Fibroblast of skin of right biceps (primary cell): ENCODE data around the gene L1TD1.
"Not testable (repeated sequence)": the region's sequence is repeated elsewhere in the genome, so short reads cannot be mapped to it uniquely, and the experiment has no call there.

Experiments used
- DNase-seq: peaks from one replicate; pipeline ENCODE4 v3.0.0-alpha.2; 2013

The L1TD1 gene, protein sequence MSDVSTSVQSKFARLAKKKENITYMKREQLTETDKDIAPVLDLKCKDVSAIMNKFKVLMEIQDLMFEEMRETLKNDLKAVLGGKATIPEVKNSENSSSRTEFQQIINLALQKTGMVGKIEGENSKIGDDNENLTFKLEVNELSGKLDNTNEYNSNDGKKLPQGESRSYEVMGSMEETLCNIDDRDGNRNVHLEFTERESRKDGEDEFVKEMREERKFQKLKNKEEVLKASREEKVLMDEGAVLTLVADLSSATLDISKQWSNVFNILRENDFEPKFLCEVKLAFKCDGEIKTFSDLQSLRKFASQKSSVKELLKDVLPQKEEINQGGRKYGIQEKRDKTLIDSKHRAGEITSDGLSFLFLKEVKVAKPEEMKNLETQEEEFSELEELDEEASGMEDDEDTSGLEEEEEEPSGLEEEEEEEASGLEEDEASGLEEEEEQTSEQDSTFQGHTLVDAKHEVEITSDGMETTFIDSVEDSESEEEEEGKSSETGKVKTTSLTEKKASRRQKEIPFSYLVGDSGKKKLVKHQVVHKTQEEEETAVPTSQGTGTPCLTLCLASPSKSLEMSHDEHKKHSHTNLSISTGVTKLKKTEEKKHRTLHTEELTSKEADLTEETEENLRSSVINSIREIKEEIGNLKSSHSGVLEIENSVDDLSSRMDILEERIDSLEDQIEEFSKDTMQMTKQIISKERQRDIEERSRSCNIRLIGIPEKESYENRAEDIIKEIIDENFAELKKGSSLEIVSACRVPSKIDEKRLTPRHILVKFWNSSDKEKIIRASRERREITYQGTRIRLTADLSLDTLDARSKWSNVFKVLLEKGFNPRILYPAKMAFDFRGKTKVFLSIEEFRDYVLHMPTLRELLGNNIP

DNA sequence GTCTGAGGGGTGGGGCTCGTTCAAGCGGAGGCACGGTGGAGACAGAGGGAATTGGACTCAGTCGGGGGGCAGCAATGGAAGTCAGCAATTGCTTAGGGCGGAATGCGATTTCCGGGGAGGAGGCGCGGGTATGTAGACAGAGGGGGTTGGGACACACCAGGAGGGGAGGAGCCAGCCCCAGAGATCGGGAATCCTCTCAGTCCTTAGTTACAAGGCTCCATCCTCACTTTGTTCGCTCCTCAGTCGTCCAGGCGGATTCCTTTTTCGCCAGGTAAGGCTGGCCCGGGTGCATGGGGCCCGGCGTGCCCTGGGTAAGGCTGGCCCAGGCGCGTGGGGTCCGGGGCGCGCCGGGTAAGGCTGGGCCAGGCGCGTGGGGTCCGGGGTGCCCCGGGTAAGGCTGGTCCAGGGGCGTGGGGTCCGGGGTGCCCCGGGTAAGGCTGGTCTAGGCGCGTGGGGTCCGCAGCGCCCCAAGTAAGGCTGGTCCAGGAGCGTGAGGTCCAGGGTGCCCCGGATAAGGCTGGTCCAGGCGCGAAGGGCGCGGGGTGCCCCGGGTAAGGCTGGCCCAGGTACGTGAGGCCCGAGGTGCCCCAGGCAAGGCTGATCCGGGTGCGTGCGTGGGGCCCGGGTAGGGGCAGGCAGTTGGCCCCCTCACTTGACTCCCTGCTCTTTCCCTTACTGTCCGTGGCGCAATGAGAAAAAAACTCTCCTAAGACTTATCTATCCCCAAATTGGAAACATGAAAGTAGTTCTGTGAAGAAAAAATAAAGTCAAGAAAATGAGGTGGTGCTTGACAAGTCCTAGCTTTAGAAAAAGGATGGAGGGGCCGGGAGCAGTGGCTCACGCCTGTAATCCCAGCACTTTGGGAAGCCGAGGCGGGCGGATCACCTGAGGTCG is at the start of gene L1TD1:
TSS of gene L1TD1 (plus strand) at position 199 of the 894 bp plus-strand sequence. CDS start 11,780 bp downstream, outside the sequence.
- DNase-seq = peak; percentile 45

DNA sequence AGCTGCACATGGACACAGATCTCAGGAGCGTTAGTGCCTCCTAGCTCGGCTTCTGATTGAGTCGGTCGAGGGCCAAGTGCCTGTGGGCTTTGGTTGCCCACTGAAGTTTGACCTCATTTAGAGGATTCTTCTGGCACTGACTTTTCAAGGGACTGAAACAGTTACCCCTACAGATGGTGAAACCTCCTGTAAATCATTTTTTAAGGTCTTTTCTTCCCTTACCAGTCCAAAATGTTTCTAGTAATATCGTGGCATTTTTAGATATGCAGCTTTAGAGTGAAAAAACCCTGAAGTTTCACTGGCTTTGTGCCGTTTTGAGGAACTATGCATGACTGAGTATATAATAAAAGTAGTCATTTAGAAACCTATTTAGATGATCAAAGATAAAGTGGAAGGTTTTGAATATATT is 34.7 kb upstream of the L1TD1 start:
- no peak for DNase-seq

DNA sequence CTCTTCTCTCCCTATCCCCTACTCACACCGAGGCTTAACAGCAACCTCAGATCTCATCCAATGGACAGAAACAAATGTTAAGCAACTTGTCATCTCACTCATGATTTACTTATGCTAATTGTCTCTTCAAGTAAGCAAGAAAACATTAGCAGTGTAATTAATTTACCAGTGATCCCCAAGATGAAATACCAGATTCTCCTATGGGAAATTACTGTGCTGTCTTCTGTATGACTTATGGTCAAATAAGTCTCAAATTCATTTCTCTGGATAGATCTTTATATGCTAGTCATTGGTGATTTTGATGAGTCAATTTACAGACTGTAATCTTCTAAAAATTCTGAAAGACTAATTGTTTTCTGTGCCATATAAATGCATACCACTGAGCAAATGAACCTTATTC is 32.9 kb upstream of the L1TD1 start:
- no peak for DNase-seq

DNA sequence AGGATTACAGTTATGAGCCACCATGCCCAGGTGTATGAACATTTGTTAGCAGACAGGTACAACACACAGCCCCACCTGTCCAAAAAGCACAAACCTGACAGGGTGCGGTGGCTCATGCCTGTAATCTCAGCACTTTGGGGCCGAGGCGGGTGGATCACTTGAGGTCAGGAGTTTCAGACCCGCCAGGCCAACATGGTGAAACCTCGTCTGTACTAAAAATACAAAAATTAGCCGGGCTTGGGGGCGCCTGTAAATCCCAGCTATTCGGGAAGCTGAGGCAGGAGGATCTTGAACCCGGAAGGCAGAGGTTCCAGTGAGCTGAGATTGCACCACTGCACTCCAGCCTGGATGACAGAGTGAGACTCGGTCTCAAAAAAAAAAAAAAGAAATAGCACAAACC is 24.3 kb upstream of the L1TD1 start:
- not testable (repeated sequence) for DNase-seq

DNA sequence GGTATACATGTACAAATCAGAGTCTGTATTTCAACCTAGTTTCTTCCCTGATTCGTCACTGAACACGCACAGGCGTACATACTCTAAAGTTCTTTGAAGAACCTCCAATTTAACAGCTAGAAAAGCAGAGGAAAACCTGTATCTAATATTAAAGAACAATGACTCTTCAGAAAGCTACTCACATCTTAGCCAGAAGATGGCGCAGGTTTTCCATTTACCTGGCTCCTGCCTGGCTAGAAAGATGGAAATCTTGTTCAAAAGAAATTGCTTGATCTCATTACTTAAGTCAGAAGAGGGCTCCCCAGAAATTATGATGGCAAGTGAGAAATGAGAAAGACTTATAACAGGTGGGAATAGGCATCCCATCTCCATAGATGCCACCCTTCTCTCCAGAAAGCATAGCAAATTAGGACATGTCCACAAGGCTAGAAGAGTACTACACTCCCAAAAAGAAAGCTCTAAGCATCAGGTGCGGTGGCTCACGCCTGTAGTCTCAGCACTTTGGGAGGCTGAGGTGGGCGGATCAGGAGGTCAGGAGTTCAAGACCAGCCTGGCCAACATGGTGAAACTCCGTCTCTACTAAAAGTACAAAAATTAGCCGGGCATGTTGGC is 19.0 kb upstream of the L1TD1 start:
- DNase-seq = peak; percentile 46

DNA sequence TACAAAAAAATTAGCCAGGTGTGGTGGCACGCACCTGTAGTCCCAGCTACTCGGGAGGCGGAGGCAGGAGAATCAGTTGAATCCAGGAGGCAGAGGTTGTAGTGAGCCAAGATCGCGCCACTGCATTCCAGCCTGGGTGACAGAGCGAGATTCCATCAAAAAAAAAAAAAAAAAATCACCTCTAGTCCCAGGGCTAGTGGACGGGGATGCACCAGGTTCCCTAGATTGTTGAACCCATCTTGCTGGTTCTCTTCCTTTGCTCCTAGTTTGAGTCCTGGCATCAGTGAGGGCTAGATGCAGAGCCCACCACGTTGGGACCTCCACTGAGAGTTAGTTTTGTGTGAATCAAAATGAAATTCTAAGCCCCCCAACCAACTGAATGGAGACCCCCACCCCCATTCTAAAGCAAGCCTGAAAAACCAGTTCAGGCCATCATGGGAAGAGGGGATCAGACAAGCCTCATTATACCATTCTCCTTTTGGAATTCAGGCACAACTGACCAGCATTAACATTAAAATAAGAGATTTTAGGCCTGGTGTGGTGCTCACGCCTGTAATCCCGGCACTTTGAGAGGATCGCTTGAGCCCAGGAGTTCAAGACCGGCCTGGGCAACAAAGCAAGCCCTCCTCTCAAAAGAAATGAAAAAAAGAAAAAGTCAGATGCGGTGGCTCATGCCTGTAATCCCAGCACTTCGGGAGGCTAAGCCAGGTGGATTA is 17.9 kb upstream of the L1TD1 start:
- no peak for DNase-seq

DNA sequence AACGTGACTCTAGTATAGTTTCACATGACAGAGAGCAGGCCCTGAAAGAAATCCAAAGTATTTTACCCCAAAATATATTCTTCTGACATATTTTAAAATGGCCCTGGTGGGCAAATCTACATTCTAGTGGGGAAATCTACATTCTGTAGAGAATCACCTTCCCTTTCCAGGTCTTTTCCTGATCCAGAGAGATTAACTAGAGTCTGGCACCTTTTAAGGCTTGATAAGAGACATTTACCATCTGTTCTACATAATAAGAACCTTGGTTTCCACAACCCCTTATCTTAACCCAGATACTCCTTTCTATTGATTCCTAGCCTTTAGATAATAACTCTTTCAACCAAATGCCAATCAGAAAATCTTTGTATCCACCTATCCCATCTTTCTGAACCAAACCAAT is 17.0 kb upstream of the L1TD1 start:
- no peak for DNase-seq

DNA sequence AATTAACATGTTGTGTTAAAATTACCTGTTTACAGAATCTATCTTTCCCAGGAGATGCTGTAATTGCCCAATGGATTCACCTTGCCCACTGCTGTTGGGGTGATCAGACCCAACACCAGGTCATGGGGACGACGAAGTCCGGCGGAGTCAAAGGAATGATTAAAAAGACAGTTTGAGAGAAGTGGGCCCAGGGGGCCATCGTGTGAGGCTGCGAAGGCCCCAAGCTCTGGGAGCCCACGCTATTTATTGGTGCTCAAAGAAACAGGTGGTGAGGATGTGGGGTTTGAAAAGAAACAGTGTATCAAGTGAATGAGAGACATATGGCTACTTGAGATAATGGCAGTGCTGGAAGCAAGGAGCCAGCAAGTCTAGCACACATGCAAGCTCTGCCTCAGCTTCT is 16.3 kb upstream of the L1TD1 start:
- DNase-seq = no peak

DNA sequence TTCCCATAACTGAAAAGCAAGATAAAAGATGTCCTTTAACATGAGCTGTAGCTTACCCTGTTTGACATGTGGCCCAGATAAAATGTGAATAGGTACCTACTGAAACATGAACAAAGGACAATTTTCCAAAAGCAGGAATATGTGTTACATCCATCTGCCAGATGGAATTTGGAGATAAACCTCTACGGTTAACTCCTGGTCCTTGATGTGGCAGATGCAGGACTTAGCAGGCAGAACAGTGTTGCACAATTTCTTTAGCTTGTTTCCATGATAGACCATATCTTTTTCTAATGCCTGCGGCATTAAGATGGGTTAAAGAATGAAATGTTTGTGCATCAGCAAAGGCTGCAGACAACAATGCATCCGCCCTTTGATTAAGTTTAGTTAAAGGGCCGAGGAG is 14.6 kb upstream of the L1TD1 start:
- DNase-seq = not testable (repeated sequence)

DNA sequence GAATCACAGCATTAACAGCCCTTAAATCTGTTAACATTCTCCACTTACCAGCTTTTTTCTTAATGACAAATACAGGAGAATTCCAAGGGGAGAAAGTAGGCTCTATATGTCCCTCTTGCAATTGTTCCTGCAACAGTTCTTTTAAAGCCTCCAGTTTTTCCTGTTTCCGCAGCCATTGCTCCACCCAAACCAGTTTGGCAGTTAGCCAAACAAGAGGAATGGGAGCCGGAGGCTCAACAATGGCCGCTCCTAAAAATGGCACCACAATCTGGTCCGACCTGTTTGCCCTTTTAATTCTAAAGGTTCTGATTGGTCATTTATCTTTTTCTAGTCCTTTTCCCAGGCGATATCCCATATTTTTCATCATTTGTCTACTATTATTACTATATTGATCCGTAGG is 14.0 kb upstream of the L1TD1 start:
- DNase-seq = no peak

DNA sequence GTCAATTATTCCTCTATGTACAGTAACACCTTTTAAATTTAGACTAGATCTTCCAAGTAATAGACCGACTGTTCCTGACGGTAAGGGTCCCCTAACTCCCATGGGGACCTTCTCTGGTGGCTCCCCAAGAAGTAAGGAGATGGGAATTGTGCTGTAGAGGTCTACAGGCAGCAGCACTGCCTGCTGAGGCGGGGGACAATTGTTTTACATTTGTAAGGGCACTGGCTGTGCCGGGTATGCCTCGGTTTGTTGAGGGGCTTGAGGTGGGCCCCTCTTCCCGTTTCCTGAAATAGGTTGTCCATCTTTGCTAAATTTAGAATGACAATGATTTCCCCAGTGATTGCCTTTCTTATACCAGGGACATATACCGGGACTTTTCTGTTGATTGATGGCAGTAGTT is 13.1 kb upstream of the L1TD1 start:
- no peak for DNase-seq

DNA sequence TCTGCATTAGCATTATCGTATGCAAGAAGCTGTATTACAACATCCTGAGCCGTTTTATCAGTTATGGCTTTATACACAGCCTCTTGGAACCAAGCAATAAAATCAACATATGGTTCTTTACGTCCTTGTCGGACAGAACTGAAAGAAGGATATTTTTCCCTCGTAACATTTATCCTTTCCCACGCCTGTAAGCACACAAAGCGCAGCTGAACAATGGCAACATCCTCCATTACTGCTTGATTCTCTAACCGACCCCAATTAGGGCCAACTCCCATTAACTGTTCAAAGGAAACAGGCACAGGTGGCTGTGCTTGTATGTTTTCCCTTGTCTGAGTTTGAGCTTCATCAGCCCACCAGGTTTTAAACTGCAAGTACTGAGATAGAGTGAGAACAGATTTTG is 12.5 kb upstream of the L1TD1 start:
- DNase-seq = not testable (repeated sequence)

DNA sequence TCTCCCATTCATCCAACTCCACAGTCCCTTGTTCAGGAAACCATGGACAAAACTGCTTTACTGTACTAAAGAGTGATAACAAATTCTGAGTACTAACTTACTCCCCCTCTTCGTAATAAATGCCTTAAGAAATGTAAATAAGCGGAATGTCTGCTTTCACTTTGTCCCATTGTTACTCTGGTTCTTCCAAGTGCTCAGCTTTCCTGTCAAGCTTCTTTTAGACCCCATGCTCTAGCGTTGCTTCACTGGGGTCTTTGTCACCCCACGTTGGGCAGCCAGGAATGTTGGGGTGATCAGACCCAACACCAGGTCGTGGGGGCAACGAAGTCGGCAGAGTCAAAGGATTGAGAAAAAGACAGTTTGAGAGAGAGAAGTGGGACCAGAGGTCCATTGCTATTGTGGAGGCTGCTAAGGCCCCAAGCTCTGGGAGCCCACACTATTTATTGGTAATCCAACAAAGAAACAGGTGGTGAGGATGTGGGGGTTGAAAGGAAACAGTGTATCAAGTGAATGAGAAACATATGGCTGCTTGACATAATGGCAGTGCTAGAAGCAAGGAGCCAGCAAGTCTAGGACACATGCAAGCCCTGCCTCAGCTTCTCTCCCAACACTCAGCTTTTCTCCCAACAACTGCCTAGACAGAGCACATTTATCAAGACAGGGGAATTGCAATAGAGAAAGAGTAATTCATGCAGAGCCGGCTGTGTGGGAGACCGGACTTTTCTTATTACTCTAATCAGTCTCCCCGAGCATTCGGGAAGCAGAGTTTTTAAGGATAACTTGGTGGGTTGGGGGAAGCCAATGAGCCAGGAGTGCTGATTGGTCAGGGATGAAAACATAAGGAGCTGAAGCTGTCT is 11.3 kb upstream of the L1TD1 start:
- DNase-seq = not testable (repeated sequence)

DNA sequence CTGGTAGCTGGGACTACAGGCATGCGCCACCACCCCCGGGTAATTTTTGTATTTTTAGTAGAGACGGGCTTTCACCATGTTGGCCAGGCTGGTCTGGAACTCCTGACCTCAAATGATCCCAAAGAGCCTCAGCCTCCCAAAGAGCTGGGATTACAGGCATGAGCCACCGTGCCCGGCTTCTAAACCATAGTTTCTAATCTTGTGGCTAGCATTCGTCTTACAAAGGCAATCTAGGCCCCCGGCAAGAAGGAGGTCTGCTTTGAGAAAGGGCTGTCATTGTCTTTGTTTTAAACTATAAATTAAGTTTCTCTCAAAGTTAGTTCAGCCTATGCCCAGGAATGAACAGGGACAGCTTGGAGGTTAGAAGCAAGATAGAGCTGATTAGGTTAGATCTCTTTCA is 10.3 kb upstream of the L1TD1 start:
- DNase-seq = no peak

DNA sequence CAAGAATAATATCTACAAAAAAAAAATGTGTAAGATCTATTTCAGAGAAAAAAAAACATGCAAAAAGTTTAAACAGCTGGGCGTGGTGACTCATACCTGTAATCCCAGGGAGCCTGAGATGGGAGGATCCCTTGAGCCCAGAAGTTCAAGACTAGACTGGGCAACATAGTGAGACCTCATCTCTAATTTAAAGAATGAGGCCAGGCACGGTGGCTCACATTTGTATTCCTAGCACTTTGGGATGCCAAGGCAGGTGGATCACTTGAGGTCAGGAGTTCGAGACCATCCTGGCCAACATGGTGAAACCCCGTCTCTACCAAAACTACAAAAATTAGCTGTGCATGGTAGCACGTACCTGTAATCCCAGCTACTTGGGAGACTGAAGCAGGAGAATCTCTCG is 9.4 kb upstream of the L1TD1 start:
- DNase-seq = not testable (repeated sequence)

DNA sequence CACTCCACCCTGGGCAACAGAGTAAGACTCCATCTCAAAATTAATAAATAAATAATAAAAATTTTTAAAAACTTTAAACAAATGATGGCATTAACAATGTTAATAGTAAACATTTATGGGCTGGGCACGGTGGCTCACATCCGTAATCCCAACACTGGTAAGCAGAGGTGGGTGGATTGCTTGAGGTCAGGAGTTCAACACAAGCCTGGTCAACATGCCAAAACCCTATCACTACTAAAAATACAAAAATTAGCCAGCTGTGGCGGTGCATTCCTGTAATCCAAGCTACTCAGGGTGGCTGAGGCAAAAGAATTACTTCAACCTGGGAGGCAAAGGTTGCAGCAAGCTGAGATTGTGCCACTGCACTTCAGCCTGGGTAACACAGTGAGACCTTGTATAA is 9.0 kb upstream of the L1TD1 start:
- DNase-seq = no peak

DNA sequence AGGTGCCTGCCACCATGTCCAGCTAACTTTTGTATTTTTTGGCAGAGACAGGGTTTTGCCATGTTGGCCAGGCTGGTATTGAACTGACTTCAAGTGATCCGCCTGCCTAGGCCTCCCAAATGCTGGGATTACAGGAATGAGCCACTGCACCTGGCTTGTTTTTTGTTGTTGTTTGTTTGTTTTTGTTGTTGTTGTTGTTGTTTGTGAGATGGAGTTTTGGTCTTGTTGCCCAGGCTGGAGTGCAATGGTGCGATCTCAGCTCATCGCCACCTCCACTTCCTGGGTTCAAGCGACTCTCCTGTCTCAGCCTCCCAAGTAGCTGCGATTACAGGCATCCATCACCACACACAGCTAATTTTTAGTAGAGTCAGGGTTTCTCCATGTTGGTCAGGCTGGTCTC is 7.1 kb upstream of the L1TD1 start:
- no peak for DNase-seq

DNA sequence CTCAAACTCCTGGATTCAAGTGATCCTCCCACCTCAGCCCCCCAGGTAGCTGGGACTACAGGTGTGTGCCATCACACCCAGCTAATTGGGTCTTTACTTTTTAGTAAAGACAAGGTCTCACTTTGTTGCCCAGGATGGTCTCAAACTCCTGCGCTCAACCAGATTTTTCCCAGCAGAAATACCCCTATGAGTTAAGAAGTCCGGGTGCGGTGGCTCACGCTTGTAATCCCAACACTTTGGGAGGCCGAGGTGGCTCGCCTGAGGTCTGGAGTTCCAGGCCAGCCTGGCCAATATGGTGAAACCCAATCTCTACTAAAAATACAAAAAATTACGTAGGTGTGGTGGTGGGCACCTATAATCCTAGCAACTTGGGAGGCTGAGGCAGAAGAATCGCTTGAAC is 6.5 kb upstream of the L1TD1 start:
- DNase-seq = no peak

DNA sequence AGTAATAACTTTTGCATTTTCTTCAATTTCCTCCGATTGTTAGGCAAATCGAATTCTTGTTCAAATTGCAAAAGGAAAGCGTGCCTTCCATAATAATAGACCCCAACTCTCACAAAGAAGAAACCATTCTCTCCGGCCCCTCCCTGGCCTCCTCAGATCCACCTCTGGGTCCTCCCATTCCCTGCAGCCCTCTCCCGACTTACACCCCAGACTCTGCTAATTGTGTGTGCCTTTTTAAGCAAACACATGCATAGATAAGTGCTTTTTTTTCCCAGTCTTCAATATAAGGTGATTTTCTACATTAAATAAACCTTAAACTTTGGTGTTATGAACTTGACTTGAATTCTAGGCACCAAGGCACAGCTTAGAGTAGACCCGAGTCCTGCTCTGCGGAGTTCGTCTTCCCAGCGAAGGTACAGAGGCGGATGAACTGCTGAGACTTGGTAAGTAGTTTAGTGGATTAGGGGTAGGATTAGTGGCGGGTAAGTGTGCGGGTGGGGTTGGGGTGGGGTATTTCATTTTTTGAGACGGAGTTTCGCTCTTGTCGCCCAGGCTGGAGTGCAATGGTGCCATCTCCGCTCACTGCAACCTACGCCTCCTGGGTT is 1.5 kb downstream of the L1TD1 start:
- DNase-seq = no peak

DNA sequence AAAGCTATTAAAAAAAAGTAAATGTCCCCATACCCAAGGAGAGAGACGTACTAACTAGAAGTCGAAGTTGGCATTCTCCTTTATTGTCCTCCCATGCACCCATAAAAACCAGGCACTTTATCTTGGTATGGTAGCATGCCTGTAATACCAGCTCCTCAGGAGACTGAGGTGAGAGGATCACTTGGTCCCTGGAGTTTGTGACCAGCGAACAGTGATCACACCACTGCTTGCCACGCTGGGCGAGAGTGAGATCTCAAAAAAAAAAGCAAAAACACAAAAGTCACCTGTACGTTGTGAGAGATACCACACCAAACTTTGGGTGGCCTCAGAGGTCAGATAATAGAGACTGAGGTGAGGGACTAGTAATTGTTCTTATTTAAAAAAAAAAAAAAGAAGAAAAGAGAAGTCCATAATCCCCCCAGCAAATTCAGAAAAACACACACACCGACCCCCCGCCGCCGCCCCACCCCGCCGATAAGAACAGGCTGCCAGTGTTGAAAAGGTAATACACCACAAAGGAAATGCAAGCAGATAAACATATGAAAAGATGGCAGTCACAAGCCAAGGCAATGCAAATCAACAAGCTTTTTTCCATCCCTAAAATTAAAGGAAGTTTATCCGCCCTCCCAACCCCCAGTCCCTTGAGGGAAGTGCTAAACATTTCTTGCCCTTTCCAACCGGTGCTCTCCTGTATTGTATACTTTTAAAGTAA is 3.6 kb downstream of the L1TD1 start:
- no peak for DNase-seq
